LNCaP clone FGC (cell line): ENCODE measurements around the gene PSMB4.
A peak's percentile ranks its signal among the peaks of the same experiment; 100 is the strongest.

Experiments
- DNase-seq: peaks from one replicate; pipeline ENCODE4 v3.0.0-alpha.2; 2011; ENCODE audit warnings: low read depth
- H3K4me3 ChIP-seq: 2 replicates; pipeline ENCODE4 v1.5.1; 2011; ENCODE audit warnings: mild to moderate bottlenecking, low read depth, low read length, control low read depth
- CTCF ChIP-seq: IDR thresholded peaks from 2 replicates; pipeline ENCODE4 v1.5.1; 2012; ENCODE audit warnings: mild to moderate bottlenecking; ENCODE audit not compliant: control insufficient read depth, insufficient read depth; ENCODE audit errors: extremely low read depth

Gene PSMB4

GRCh38 chr1:151367658-151368392, 31.5 kb upstream of the PSMB4 start:
- DNase-seq: no peak
- H3K4me3 ChIP-seq: no peak overlapping the region
- TF ChIP-seq CTCF: no peak

- no peak overlapping the region for H3K4me3 ChIP-seq
These were observed 30.7 kb upstream of the PSMB4 start for GRCh38 chr1:151368393-151369301.

GRCh38 chr1:151369302-151369610, 30.1 kb upstream of the PSMB4 start:
- TF ChIP-seq CTCF: no peak
- H3K4me3 ChIP-seq: no peak overlapping the region
- DNase-seq: no peak

More at GRCh38 chr1:151368393-151369301, 30.7 kb upstream of the PSMB4 start:
- TF ChIP-seq CTCF: no peak
- no peak for DNase-seq

GRCh38 chr1:151369621-151370048, 29.7 kb upstream of the PSMB4 start:
- no peak for TF ChIP-seq CTCF
- DNase-seq: no peak

GRCh38 chr1:151370211-151370911, 29.0 kb upstream of the PSMB4 start:
- no peak for DNase-seq
- no peak for TF ChIP-seq CTCF
- peak overlapping the region; percentile 86; the same call in 1 of the 2 replicates for H3K4me3 ChIP-seq

More at GRCh38 chr1:151369621-151370048, 29.7 kb upstream of the PSMB4 start:
- no peak overlapping the region for H3K4me3 ChIP-seq

GRCh38 chr1:151371370-151372057, 27.9 kb upstream of the PSMB4 start:
- peak overlapping the region; percentile 86 for H3K4me3 ChIP-seq
- peak; percentile 76 for DNase-seq
- no peak for TF ChIP-seq CTCF
